IMR-90 (cell line): ENCODE data around the gene GABRD. TPM values are rescaled to one million over a fixed set of nuclear protein-coding genes. Genes with fewer than 3 reads are reported as not detected.

Source experiments
- ATAC-seq: fragments of 200-7000 bp; cut with Tn5 transposase; 2 replicates; pipeline ENCODE4 v1.9.1; 2020; ENCODE audit warnings: low read depth, mild to moderate bottlenecking, moderate library complexity
- BruUV-seq: library from RNA; stranded (reverse); fragments of 400-500 nt; replicated peaks from 2 replicates; lab custom pipeline; 2021; lab: Mats Ljungman, UMichigan
- CTCF ChIA-PET: fragments of 300-600 bp; formaldehyde crosslinking; extraction: SDS; loops from one replicate; lab custom pipeline; 2021; ENCODE audit warnings: antibody characterized with exemption; lab: Yijun Ruan, JAX
- POLR2A ChIA-PET: fragments of 300-600 bp; sonication (Branson Sonifier 250); formaldehyde crosslinking; loops from one replicate; lab custom pipeline; 2022; ENCODE audit warnings: antibody characterized with exemption; ENCODE audit not compliant: unreplicated experiment; lab: Charles Lee
- DNase-seq: peaks from one replicate; pipeline ENCODE4 v3.0.0; 2013
- H2AFZ ChIP-seq: replicated peaks from 2 replicates; pipeline ENCODE3; 2013; ENCODE audit warnings: low read length, mild to moderate bottlenecking; ENCODE audit not compliant: poor library complexity
- H2AK5ac ChIP-seq: 2 replicates; pipeline ENCODE4 v1.6.1; 2013; ENCODE audit warnings: low read depth, low read length, inconsistent platforms
- H2AK9ac ChIP-seq: replicated peaks from 2 replicates; pipeline ENCODE3; 2013; ENCODE audit warnings: mild to moderate bottlenecking, low read depth, low read length, moderate library complexity; ENCODE audit not compliant: poor library complexity
- H2BK120ac ChIP-seq: 2 replicates; pipeline ENCODE4 v1.6.1; 2013; ENCODE audit warnings: low read depth, low read length, inconsistent platforms
- H2BK15ac ChIP-seq: 3 replicates; pipeline ENCODE4 v1.6.1; 2013; ENCODE audit warnings: low read depth, low read length, inconsistent platforms
- H2BK20ac ChIP-seq: 2 replicates; pipeline ENCODE4 v1.6.1; 2013; ENCODE audit warnings: low read depth, mild to moderate bottlenecking, inconsistent platforms, low read length, moderate library complexity
- H2BK5ac ChIP-seq: 2 replicates; pipeline ENCODE4 v1.6.1; 2013; ENCODE audit warnings: mild to moderate bottlenecking, low read depth, low read length, inconsistent platforms; ENCODE audit not compliant: poor library complexity, severe bottlenecking
- H3K14ac ChIP-seq: replicated peaks from 2 replicates; pipeline ENCODE4 v1.6.1; 2013; ENCODE audit warnings: low read depth, low read length, inconsistent platforms
- H3K18ac ChIP-seq: 2 replicates; pipeline ENCODE4 v1.6.1; 2013; ENCODE audit warnings: low read depth, low read length, control low read depth
- H3K23ac ChIP-seq: 2 replicates; pipeline ENCODE4 v1.6.1; 2013; ENCODE audit warnings: low read depth, low read length, inconsistent platforms
- H3K27ac ChIP-seq: 2 replicates; pipeline ENCODE4 v1.5.1; 2013; ENCODE audit warnings: mild to moderate bottlenecking, control low read depth, low read length; ENCODE audit not compliant: insufficient read depth
- H3K27me3 ChIP-seq: 2 replicates; pipeline ENCODE4 v1.6.1; 2013; ENCODE audit warnings: low read length; ENCODE audit not compliant: control insufficient read depth, insufficient read depth
- H3K36me3 ChIP-seq: 2 replicates; pipeline ENCODE4 v1.6.1; 2013; ENCODE audit warnings: low read length, mixed read lengths; ENCODE audit not compliant: control insufficient read depth, insufficient read depth
- H3K4ac ChIP-seq: 2 replicates; pipeline ENCODE4 v1.6.1; 2013; ENCODE audit warnings: low read depth, low read length, inconsistent platforms
- H3K4me1 ChIP-seq: 2 replicates; pipeline ENCODE4 v1.6.1; 2013; ENCODE audit warnings: low read length, mixed read lengths; ENCODE audit not compliant: control insufficient read depth, insufficient read depth
- H3K4me2 ChIP-seq: 2 replicates; pipeline ENCODE4 v1.6.1; 2013; ENCODE audit warnings: low read depth, mild to moderate bottlenecking, control low read depth, low read length, moderate library complexity
- H3K4me3 ChIP-seq: 2 replicates; pipeline ENCODE4 v1.5.1; 2013; ENCODE audit warnings: low read depth, mild to moderate bottlenecking, control low read depth, low read length, moderate library complexity; ENCODE audit not compliant: insufficient read depth
- H3K56ac ChIP-seq: 2 replicates; pipeline ENCODE4 v1.6.1; 2013; ENCODE audit warnings: low read length, inconsistent platforms; ENCODE audit not compliant: insufficient read depth; ENCODE audit errors: extremely low read depth
- H3K79me1 ChIP-seq, 2 experiments: 2 replicates each; pipeline ENCODE4 v1.6.1; 2013; ENCODE audit warnings: low read length in 2 of 2, inconsistent platforms in 1 of 2, low read depth in 1 of 2
- H3K9ac ChIP-seq: 2 replicates; pipeline ENCODE4 v1.6.1; 2013; ENCODE audit warnings: low read depth, low read length, control low read depth
- H3K9me1 ChIP-seq: 2 replicates; pipeline ENCODE4 v1.6.1; 2013; ENCODE audit warnings: low read length, inconsistent platforms; ENCODE audit not compliant: insufficient read depth
- H3K9me3 ChIP-seq: 2 replicates; pipeline ENCODE4 v1.6.1; 2013; ENCODE audit warnings: low read length; ENCODE audit not compliant: control insufficient read depth, insufficient read depth
- H4K20me1 ChIP-seq: 2 replicates; pipeline ENCODE4 v1.6.1; 2013; ENCODE audit warnings: low read length, inconsistent platforms; ENCODE audit not compliant: insufficient read depth
- H4K5ac ChIP-seq: 2 replicates; pipeline ENCODE4 v1.6.1; 2013; ENCODE audit warnings: mild to moderate bottlenecking, low read depth, low read length, control low read depth
- H4K8ac ChIP-seq, 2 experiments: 2 replicates each; pipeline ENCODE4 v1.6.1; 2013; ENCODE audit warnings: low read depth in 2 of 2, low read length in 2 of 2, control low read depth in 1 of 2, inconsistent platforms in 1 of 2
- H4K91ac ChIP-seq: 2 replicates; pipeline ENCODE4 v1.6.1; 2013; ENCODE audit warnings: low read depth, low read length, inconsistent platforms; ENCODE audit not compliant: insufficient read depth
- BHLHE40 ChIP-seq: fragments of 150-350 bp; IDR thresholded peaks from 2 replicates; pipeline ENCODE4 v1.6.1; 2016; ENCODE audit warnings: mild to moderate bottlenecking, low read depth, low read length
- CEBPB ChIP-seq: IDR thresholded peaks from 2 replicates; pipeline ENCODE4 v1.6.1; 2012; ENCODE audit warnings: low read depth, low read length, improper control_type of control experiment
- CHD1 ChIP-seq: IDR thresholded peaks from 2 replicates; pipeline ENCODE4 v1.6.1; 2012; ENCODE audit warnings: low read depth, low read length, improper control_type of control experiment
- CTCF ChIP-seq: conservative IDR thresholded peaks from 2 replicates; pipeline ENCODE4 v1.5.1; 2012; ENCODE audit warnings: mild to moderate bottlenecking, low read depth, low read length, improper control_type of control experiment
- ELK1 ChIP-seq: fragments of 150-350 bp; IDR thresholded peaks from 2 replicates; pipeline ENCODE4 v1.6.1; 2016; ENCODE audit warnings: low read depth, mild to moderate bottlenecking, low read length, moderate library complexity, borderline replicate concordance
- FOS ChIP-seq: fragments of 150-350 bp; IDR thresholded peaks from 2 replicates; pipeline ENCODE4 v1.6.1; 2016; ENCODE audit warnings: low read depth, low read length
- MAFK ChIP-seq: IDR thresholded peaks from 2 replicates; pipeline ENCODE4 v1.6.1; 2012; ENCODE audit warnings: low read depth, low read length, improper control_type of control experiment
- MAZ ChIP-seq: IDR thresholded peaks from 2 replicates; pipeline ENCODE4 v1.6.1; 2012; ENCODE audit warnings: low read depth, mild to moderate bottlenecking, low read length, improper control_type of control experiment, moderate library complexity, borderline replicate concordance
- MXI1 ChIP-seq: IDR thresholded peaks from 2 replicates; pipeline ENCODE4 v1.6.1; 2012; ENCODE audit warnings: low read depth, mild to moderate bottlenecking, low read length, moderate library complexity, borderline replicate concordance
- NFE2L2 ChIP-seq: fragments of 150-350 bp; IDR thresholded peaks from 2 replicates; pipeline ENCODE4 v1.6.1; 2016; ENCODE audit warnings: low read depth, mild to moderate bottlenecking, low read length
- POLR2A ChIP-seq: IDR thresholded peaks from 2 replicates; pipeline ENCODE4 v1.6.1; 2012; ENCODE audit warnings: mild to moderate bottlenecking, low read depth, low read length
- RAD21 ChIP-seq: IDR thresholded peaks from 2 replicates; pipeline ENCODE4 v1.6.1; 2012; ENCODE audit warnings: low read length, improper control_type of control experiment
- RCOR1 ChIP-seq: IDR thresholded peaks from 2 replicates; pipeline ENCODE4 v1.6.1; 2012; ENCODE audit warnings: mild to moderate bottlenecking, low read length, improper control_type of control experiment; ENCODE audit not compliant: insufficient replicate concordance
- RFX5 ChIP-seq: IDR thresholded peaks from 2 replicates; pipeline ENCODE4 v1.8.0; 2012; ENCODE audit warnings: low read depth, mild to moderate bottlenecking, low read length, moderate library complexity
- SMC3 ChIP-seq: fragments of 150-350 bp; IDR thresholded peaks from 2 replicates; pipeline ENCODE4 v1.6.1; 2016; ENCODE audit warnings: low read depth, mild to moderate bottlenecking, antibody characterized with exemption, low read length, moderate library complexity
- USF2 ChIP-seq: fragments of 150-350 bp; IDR thresholded peaks from 2 replicates; pipeline ENCODE4 v1.6.1; 2017; ENCODE audit warnings: mild to moderate bottlenecking, antibody characterized with exemption, low read length, low read depth
- WGBS, 2 experiments: methylation state at CpG; one replicate each; pipeline versions ENCODE4 v1.1.5 to v1.1.7; 2013; ENCODE audit warnings: missing lambda C conversion rate in 2 of 2; ENCODE audit not compliant: insufficient read length in 1 of 2; ENCODE audit errors: extremely low coverage in 2 of 2; 5-methylcytosine and 5-hydroxymethylcytosine counted together
- dilution Hi-C: fragments of 300-500 bp; cut with HindIII; formaldehyde crosslinking; loops from one replicate; pipeline ENCODE4 v1.14.3; 2018; ENCODE audit warnings: low sequenced_read_pairs; ENCODE audit not compliant: unreplicated experiment
- in situ Hi-C: fragments of 300-500 bp; cut with MboI; formaldehyde crosslinking; loops from 3 replicates; pipeline ENCODE4 v1.14.3; 2019; ENCODE audit warnings: low sequenced_read_pairs, inconsistent platforms, mixed read lengths
- intact Hi-C: fragments of 100-400 bp; cut with micrococcal nuclease; formaldehyde crosslinking; loops from 2 replicates; pipeline ENCODE4 v1.10.0; 2022
- polyA plus RNA-seq, 3 experiments: library from polyadenylated mRNA; depleted of rRNA; stranded (reverse); fragments of >200 nt; gene quantifications; 2 replicates each; pipeline ENCODE4 v1.2.3, GENCODE V29; 2012; ENCODE audit warnings: low replicate concordance in 1 of 3
- total RNA-seq: library from RNA; depleted of rRNA; stranded (reverse); fragments of >200 nt; gene quantifications from 2 replicates; pipeline ENCODE4 v1.2.3, GENCODE V29; 2012

The GABRD gene
- total and polyA plus RNA-seq, 2 of the 4 experiments (the other 2 are of a cell fraction) = not detected

GRCh38 chr1:2050461-2050792 is 31.3 kb downstream of the GABRD start:
- no peaks in the 10 kb centered on the region; the same call in 1 of the 2 replicates for H3K9me3 ChIP-seq
- in situ Hi-C loops = no loop called here
- peaks cover 61% of the 10 kb centered on the region for H3K27me3 ChIP-seq
- H3K4me1 ChIP-seq = no peaks in the 10 kb centered on the region
- no peak overlapping the region for H3K56ac ChIP-seq
- H3K14ac ChIP-seq = no peak overlapping the region
- H4K91ac ChIP-seq = no peak overlapping the region
- H3K79me1 ChIP-seq = no peaks in the 10 kb centered on the region
- dilution Hi-C loops = no loop called here
- H3K4ac ChIP-seq = no peak overlapping the region
- no TSS peak for BruUV-seq
- no peak overlapping the region for H2BK20ac ChIP-seq
- H2BK5ac ChIP-seq = no peak overlapping the region
- H3K36me3 ChIP-seq = no peaks in the 10 kb centered on the region
- H3K4me2 ChIP-seq = no peak overlapping the region
- H3K18ac ChIP-seq = no peak overlapping the region
- H3K23ac ChIP-seq = no peak overlapping the region
- no peak for DNase-seq
- intact Hi-C loops = no loop called here
- no peak for TF ChIP-seq MXI1
- no peak for TF ChIP-seq NFE2L2
- TF ChIP-seq USF2 = no peak
- no peak for TF ChIP-seq MAZ
- no peak for TF ChIP-seq CEBPB
- TF ChIP-seq RAD21 = no peak
- TF ChIP-seq FOS = no peak
- TF ChIP-seq POLR2A = no peak
- no peak for TF ChIP-seq CTCF
- TF ChIP-seq ELK1 = no peak
- TF ChIP-seq RCOR1 = no peak
- no peak for TF ChIP-seq SMC3
- no peak for TF ChIP-seq RFX5
- TF ChIP-seq BHLHE40 = no peak
- no peak for TF ChIP-seq CHD1
- TF ChIP-seq MAFK = no peak
- no peak overlapping the region for H3K9ac ChIP-seq
- no peak overlapping the region for H4K8ac ChIP-seq
- no peak overlapping the region for H3K27ac ChIP-seq
- no peaks in the 10 kb centered on the region for H3K9me1 ChIP-seq
- H4K5ac ChIP-seq = no peak overlapping the region
- no peak overlapping the region for H3K4me3 ChIP-seq
- ChIA-PET POLR2A (no interaction called here), CTCF (no interaction called here)
- H2AK5ac ChIP-seq = no peak overlapping the region
- H2BK120ac ChIP-seq = no peak overlapping the region
- H2AK9ac ChIP-seq = no peak overlapping the region
- no peak for ATAC-seq
- H2AFZ ChIP-seq = no peak overlapping the region
- H4K20me1 ChIP-seq = no peaks in the 10 kb centered on the region; the same call in 1 of the 2 replicates
- 8% methylated on average over 12 of the region's 51 CpGs; no CpG with 5 or more reads in 1 of the 2 experiments for WGBS, 2 experiments
- H2BK15ac ChIP-seq = no peak overlapping the region
